ENCODE measurements around the gene ZFPM1.

Gene ZFPM1

DNA sequence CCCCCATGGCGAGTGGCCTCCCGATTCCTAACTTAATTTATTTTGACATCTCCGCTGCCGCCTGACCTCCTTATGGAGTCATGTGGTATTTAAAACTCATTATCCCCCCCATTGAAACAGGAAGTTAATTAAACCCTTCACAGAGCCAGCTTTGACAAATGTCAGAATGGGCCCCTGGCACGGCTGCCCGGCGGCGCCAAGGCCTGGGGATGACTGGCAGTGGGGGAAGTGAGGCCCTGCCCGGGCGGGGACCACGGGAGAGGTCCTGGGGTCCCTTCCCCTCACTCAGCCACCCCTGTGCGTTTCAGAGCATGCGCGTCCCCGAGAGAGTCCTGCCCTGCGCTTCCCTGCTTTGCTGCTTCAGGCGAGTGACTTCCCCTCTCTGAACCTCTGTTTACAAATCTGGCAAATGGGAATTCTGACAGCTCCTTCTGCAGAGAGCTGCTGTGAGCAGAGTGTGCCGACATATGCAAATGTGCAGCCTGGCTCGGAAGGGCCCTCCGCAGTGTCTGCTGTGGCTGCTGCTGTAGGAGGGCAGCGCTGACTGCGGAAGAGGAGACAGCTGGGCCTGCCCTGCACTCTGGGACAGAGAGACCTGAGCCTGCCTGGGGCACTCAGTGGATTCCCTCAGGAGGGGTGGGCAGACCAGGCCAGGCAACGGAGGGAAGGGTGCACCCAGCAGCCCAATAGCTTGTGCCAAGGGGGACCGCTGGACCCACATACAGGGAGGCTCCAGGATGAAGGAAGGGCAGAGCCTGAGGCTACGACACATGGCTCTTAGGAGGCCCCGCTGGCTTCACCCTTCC is 4.4 kb upstream of the ZFPM1 start:
- no peak overlapping the region for H2BK12ac ChIP-seq (ENCODE audit: low read length)
- peaks cover under 1% of the 10 kb centered on the region for H3K79me1 ChIP-seq (ENCODE audit: low read length)
- no peak overlapping the region for H3K4me3 ChIP-seq (ENCODE audit: low read depth, low read length)
- H3K4ac ChIP-seq (ENCODE audit: low read depth, low read length), result no peak overlapping the region
- no peak overlapping the region for H2BK5ac ChIP-seq (ENCODE audit: low read depth, low read length, poor library complexity)
- no peak overlapping the region for H4K8ac ChIP-seq (ENCODE audit: low read depth, low read length)
- no peak overlapping the region for H3K4me2 ChIP-seq (ENCODE audit: low read length)
- no peak overlapping the region for H2BK120ac ChIP-seq (ENCODE audit: insufficient read depth, low read length, poor library complexity)
- H3K23ac ChIP-seq (ENCODE audit: low read length), result no peak overlapping the region
- H3K18ac ChIP-seq (ENCODE audit: low read length), result no peak overlapping the region
- H2AFZ ChIP-seq (ENCODE audit: insufficient read depth, low read length, poor library complexity), result no peak overlapping the region
- no CpG with 5 or more reads among the region's 26 CpGs for WGBS (ENCODE audit: extremely low coverage, insufficient coverage, insufficient read length)
- no peak overlapping the region for H3K14ac ChIP-seq (ENCODE audit: low read length)
- no peak overlapping the region for H2AK5ac ChIP-seq (ENCODE audit: low read length)
- no peak overlapping the region for H3K9ac ChIP-seq (ENCODE audit: low read length)
- no peaks in the 10 kb centered on the region for H3K27me3 ChIP-seq (ENCODE audit: insufficient read depth, low read length)
- H3K79me2 ChIP-seq (ENCODE audit: control insufficient read depth, insufficient read depth, low read length, poor library complexity), result no peaks in the 10 kb centered on the region
- no peak overlapping the region for H4K12ac ChIP-seq (ENCODE audit: low read depth, low read length)
- H3K9me3 ChIP-seq (ENCODE audit: insufficient read depth, low read depth, low read length), result peaks cover 4% of the 10 kb centered on the region
- no peaks in the 10 kb centered on the region for H3K36me3 ChIP-seq (ENCODE audit: control insufficient read depth in 1 of 2, insufficient read depth in 2 of 2, low read length in 2 of 2)
- DNase-seq, result no peak
- no peak overlapping the region for H4K91ac ChIP-seq (ENCODE audit: low read depth, low read length)
- peaks cover 5 to 9% of the 10 kb centered on the region in 2 experiments for H3K4me1 ChIP-seq (ENCODE audit: control insufficient read depth in 1 of 2, insufficient read depth in 2 of 2, low read length in 2 of 2)
- H3K27ac ChIP-seq (ENCODE audit: low read depth, low read length), result no peak overlapping the region

DNA sequence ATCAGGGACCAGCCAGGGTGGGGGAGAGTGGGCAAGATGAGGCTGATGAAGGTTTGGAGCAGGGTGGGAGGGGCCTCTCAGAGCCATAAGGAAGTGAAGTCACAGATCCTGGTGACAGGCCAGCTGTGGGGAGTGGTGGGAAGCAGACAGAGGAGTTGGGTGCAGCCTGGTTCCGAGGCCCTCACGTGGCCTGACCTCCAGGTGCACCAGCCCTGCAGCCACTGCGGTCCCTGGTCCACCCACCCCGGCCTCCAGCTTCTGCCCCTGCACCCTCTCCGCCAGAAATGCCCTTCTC is 3.9 kb upstream of the ZFPM1 start:
- Histone ChIP-seq H4K12ac (ENCODE audit: low read depth, low read length) (no peak overlapping the region), H3K9me3 (ENCODE audit: insufficient read depth, low read depth, low read length) (peaks cover 4% of the 10 kb centered on the region), H3K27ac (ENCODE audit: low read depth, low read length) (no peak overlapping the region), H3K4me2 (ENCODE audit: low read length) (no peak overlapping the region), H3K9ac (ENCODE audit: low read length) (no peak overlapping the region), H3K36me3 (ENCODE audit: control insufficient read depth in 1 of 2, insufficient read depth in 2 of 2, low read length in 2 of 2) (no peaks in the 10 kb centered on the region), H3K4me3 (ENCODE audit: low read depth, low read length) (no peak overlapping the region), H2AK5ac (ENCODE audit: low read length) (no peak overlapping the region), H4K8ac (ENCODE audit: low read depth, low read length) (no peak overlapping the region), H2BK5ac (ENCODE audit: low read depth, low read length, poor library complexity) (no peak overlapping the region), H2BK120ac (ENCODE audit: insufficient read depth, low read length, poor library complexity) (no peak overlapping the region), H2BK12ac (ENCODE audit: low read length) (no peak overlapping the region), H3K27me3 (ENCODE audit: insufficient read depth, low read length) (no peaks in the 10 kb centered on the region), H2AFZ (ENCODE audit: insufficient read depth, low read length, poor library complexity) (no peak overlapping the region), H3K18ac (ENCODE audit: low read length) (no peak overlapping the region), H3K79me2 (ENCODE audit: control insufficient read depth, insufficient read depth, low read length, poor library complexity) (no peaks in the 10 kb centered on the region), H3K79me1 (ENCODE audit: low read length) (peaks cover 5% of the 10 kb centered on the region), H3K14ac (ENCODE audit: low read length) (no peak overlapping the region), H4K91ac (ENCODE audit: low read depth, low read length) (no peak overlapping the region), H3K4me1 (ENCODE audit: control insufficient read depth in 1 of 2, insufficient read depth in 2 of 2, low read length in 2 of 2) (peaks cover 7 to 12% of the 10 kb centered on the region in 2 experiments), H3K23ac (ENCODE audit: low read length) (no peak overlapping the region), H3K4ac (ENCODE audit: low read depth, low read length) (no peak overlapping the region)
- no CpG with 5 or more reads among the region's 5 CpGs for WGBS (ENCODE audit: extremely low coverage, insufficient coverage, insufficient read length)
- DNase-seq, result no peak

DNA sequence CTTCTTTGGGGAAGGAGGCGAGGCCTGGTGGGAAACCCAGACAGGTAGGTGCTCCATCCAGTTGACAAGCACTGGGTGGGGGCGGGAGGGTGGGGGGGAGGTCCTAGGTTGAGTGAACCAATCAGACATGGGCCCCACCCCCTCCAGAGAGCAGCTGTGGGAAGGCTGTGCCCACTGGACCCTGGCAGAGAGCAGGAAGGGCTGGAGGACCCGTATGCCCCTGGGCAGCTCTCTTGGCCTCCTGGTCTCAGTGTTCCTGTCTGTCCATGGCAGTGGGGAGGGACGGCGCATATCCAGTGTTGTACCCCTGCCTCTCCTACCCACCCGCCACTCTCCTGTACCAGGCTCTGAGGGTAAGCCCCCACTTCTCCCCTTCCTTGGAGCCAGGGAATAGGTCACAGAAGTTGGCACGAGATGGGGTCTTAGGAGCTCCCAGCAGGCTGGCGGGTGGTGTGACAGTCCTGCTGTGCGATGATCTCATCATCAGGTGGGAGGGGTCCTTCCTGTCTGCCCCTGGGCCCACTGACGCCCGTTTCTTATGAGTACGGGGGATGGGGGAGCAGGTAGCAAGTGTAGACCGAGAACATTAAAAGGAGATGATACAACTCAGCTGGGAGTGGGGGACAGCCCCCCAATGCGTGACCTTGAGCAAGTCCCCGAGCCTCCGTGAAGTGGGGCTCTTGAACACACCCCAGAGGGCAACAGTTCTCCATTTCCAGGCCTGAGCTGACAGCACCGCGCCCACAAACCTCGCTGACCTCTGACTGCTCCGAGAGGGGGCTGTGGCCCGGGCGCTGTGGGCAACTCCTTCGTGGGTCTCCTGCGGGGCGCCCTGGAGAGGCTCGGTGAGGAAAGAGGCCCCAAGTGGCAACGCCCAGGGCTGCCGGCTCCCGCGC is 1.2 kb upstream of the ZFPM1 start:
- no peak overlapping the region for H3K9ac ChIP-seq (ENCODE audit: low read length)
- no peak overlapping the region for H4K12ac ChIP-seq (ENCODE audit: low read depth, low read length)
- no CpG with 5 or more reads among the region's 30 CpGs for WGBS (ENCODE audit: extremely low coverage, insufficient coverage, insufficient read length)
- no peak for DNase-seq
- H2AFZ ChIP-seq (ENCODE audit: insufficient read depth, low read length, poor library complexity), result peak overlapping the region; percentile 2
- no peaks in the 10 kb centered on the region for H3K27me3 ChIP-seq (ENCODE audit: insufficient read depth, low read length)
- H2AK5ac ChIP-seq (ENCODE audit: low read length), result no peak overlapping the region
- peak overlapping the region; percentile 4 for H3K18ac ChIP-seq (ENCODE audit: low read length)
- H3K23ac ChIP-seq (ENCODE audit: low read length), result no peak overlapping the region
- H4K91ac ChIP-seq (ENCODE audit: low read depth, low read length), result no peak overlapping the region
- no peak overlapping the region for H2BK120ac ChIP-seq (ENCODE audit: insufficient read depth, low read length, poor library complexity)
- H3K4me3 ChIP-seq (ENCODE audit: low read depth, low read length), result no peak overlapping the region
- H3K9me3 ChIP-seq (ENCODE audit: insufficient read depth, low read depth, low read length), result peaks cover 3% of the 10 kb centered on the region
- H3K4ac ChIP-seq (ENCODE audit: low read depth, low read length), result no peak overlapping the region
- no peak overlapping the region for H4K8ac ChIP-seq (ENCODE audit: low read depth, low read length)
- peaks cover 18 to 22% of the 10 kb centered on the region in 2 experiments for H3K4me1 ChIP-seq (ENCODE audit: control insufficient read depth in 1 of 2, insufficient read depth in 2 of 2, low read length in 2 of 2)
- H2BK5ac ChIP-seq (ENCODE audit: low read depth, low read length, poor library complexity), result no peak overlapping the region
- H3K4me2 ChIP-seq (ENCODE audit: low read length), result no peak overlapping the region
- peaks cover 4% of the 10 kb centered on the region for H3K79me2 ChIP-seq (ENCODE audit: control insufficient read depth, insufficient read depth, low read length, poor library complexity)
- H3K14ac ChIP-seq (ENCODE audit: low read length), result no peak overlapping the region
- no peak overlapping the region for H2BK12ac ChIP-seq (ENCODE audit: low read length)
- no peaks in the 10 kb centered on the region for H3K36me3 ChIP-seq (ENCODE audit: control insufficient read depth in 1 of 2, insufficient read depth in 2 of 2, low read length in 2 of 2)
- H3K27ac ChIP-seq (ENCODE audit: low read depth, low read length), result no peak overlapping the region
- peaks cover 11% of the 10 kb centered on the region for H3K79me1 ChIP-seq (ENCODE audit: low read length)

DNA sequence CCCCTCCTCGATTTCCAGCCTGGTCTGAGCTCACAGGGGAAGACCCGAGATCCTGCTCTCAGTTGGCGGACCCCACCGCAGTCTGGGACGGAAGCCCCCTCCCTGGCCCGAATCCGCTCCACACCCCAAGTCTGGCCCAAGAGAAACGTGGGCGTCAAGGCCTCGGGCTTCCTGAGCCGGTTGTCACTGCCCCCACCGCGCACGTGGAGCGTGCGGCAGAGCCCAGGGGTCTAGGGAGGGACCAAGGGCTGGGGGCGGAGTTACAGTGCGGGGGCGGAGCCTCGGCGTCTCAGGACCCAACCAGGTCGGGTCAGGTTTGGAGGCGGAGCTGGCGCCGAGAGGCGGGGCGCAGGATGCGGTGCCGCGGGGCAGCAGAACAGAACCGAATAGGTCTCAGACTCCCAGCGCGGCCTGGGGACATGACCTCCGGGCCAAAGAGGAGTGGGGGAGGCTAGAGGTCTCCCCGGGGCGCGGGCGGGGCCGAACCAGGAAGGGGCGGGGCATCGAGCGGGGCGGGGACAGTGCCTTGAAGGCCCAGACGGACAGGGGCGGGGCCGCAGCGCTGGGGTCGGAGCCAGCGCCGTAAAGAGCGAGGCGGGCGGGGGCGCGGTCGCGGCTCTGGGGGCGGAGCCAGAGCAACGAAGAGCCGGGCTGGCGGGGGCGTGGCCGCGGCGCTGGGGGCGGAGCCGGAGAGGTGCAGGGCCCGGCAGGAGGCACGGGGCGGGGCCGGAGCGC is 431 bp upstream of the ZFPM1 start:
- Histone ChIP-seq H3K27me3 (ENCODE audit: insufficient read depth, low read length) (no peaks in the 10 kb centered on the region), H3K36me3 (ENCODE audit: control insufficient read depth in 1 of 2, insufficient read depth in 2 of 2, low read length in 2 of 2) (no peaks in the 10 kb centered on the region), H3K4ac (ENCODE audit: low read depth, low read length) (no peak overlapping the region), H2AFZ (ENCODE audit: insufficient read depth, low read length, poor library complexity) (peak overlapping the region; percentile 30), H3K9ac (ENCODE audit: low read length) (no peak overlapping the region), H3K9me3 (ENCODE audit: insufficient read depth, low read depth, low read length) (no peaks in the 10 kb centered on the region), H3K27ac (ENCODE audit: low read depth, low read length) (no peak overlapping the region), H2BK5ac (ENCODE audit: low read depth, low read length, poor library complexity) (no peak overlapping the region), H2AK5ac (ENCODE audit: low read length) (no peak overlapping the region), H2BK120ac (ENCODE audit: insufficient read depth, low read length, poor library complexity) (no peak overlapping the region), H4K8ac (ENCODE audit: low read depth, low read length) (no peak overlapping the region), H3K4me2 (ENCODE audit: low read length) (peak overlapping the region; percentile 56), H3K23ac (ENCODE audit: low read length) (no peak overlapping the region), H3K4me1 (ENCODE audit: control insufficient read depth in 1 of 2, insufficient read depth in 2 of 2, low read length in 2 of 2) (peaks cover 18 to 22% of the 10 kb centered on the region in 2 experiments), H4K12ac (ENCODE audit: low read depth, low read length) (no peak overlapping the region), H2BK12ac (ENCODE audit: low read length) (no peak overlapping the region), H3K4me3 (ENCODE audit: low read depth, low read length) (peak overlapping the region; percentile 75), H3K18ac (ENCODE audit: low read length) (peak overlapping the region; percentile 4), H3K79me2 (ENCODE audit: control insufficient read depth, insufficient read depth, low read length, poor library complexity) (peaks cover 4% of the 10 kb centered on the region), H3K79me1 (ENCODE audit: low read length) (peaks cover 11% of the 10 kb centered on the region), H4K91ac (ENCODE audit: low read depth, low read length) (peak overlapping the region; percentile 49), H3K14ac (ENCODE audit: low read length) (no peak overlapping the region)
- DNase-seq, result peak; percentile 69 to 76
- no CpG with 5 or more reads among the region's 72 CpGs for WGBS (ENCODE audit: extremely low coverage, insufficient coverage, insufficient read length)

Data from trophoblast cell (in vitro differentiated cells and primary cell).